Measurements from ENCODE around the gene ALDH4A1. TPM values are rescaled to one million over a fixed set of nuclear protein-coding genes. Genes with fewer than 3 reads are reported as not detected.

ALDH4A1 gene
- total and polyA plus RNA-seq, 2 experiments from 2014 or later = 11.3 to 33.8 TPM

- Histone ChIP-seq H3F3A (replicated peaks; ENCODE audit: low read depth) (0 out of 2 replicates have a peak, but pooled peaks cover under 1% of the 10 kb centered on the region), H3K9me2 (ENCODE audit: insufficient read depth) (no peaks in the 10 kb centered on the region), H3K4me1 (ENCODE audit: insufficient read depth) (no peaks in the 10 kb centered on the region), H2AFZ (no peak overlapping the region), H3K4me2 (no peak overlapping the region), H3K79me2 (replicated peaks; ENCODE audit: insufficient read depth) (no peaks in the 10 kb centered on the region), H3K27ac (ENCODE audit: low read depth) (no peak overlapping the region), H3K36me3 (ENCODE audit: insufficient read depth) (no peaks in the 10 kb centered on the region), H3K4me3 (no peak overlapping the region), H3K27me3 (ENCODE audit: insufficient read depth) (no peaks in the 10 kb centered on the region), H4K20me1 (replicated peaks; ENCODE audit: insufficient read depth) (no peaks in the 10 kb centered on the region)
- DNase-seq (ENCODE audit: low spot score) = no peak
- Mint-ChIP-seq H3K27ac (no peak overlapping the region), H3K27me3 (ENCODE audit: insufficient read depth, low read depth, poor library complexity) (peaks cover 1% of the 10 kb centered on the region), H3K9me3 (no peaks in the 10 kb centered on the region), H3K36me3 (ENCODE audit: low read depth) (no peaks in the 10 kb centered on the region), H3K4me3 (no peak overlapping the region), H3K4me1 (peaks cover 12% of the 10 kb centered on the region)
- ATAC-seq = no peak
- no peak for TF ChIP-seq REST (IDR thresholded peaks at IDR 0.05; ENCODE audit: unreplicated experiment)
Observed at GRCh38 chr1:18912550-18912949, 10.2 kb upstream of the ALDH4A1 start.

DNA sequence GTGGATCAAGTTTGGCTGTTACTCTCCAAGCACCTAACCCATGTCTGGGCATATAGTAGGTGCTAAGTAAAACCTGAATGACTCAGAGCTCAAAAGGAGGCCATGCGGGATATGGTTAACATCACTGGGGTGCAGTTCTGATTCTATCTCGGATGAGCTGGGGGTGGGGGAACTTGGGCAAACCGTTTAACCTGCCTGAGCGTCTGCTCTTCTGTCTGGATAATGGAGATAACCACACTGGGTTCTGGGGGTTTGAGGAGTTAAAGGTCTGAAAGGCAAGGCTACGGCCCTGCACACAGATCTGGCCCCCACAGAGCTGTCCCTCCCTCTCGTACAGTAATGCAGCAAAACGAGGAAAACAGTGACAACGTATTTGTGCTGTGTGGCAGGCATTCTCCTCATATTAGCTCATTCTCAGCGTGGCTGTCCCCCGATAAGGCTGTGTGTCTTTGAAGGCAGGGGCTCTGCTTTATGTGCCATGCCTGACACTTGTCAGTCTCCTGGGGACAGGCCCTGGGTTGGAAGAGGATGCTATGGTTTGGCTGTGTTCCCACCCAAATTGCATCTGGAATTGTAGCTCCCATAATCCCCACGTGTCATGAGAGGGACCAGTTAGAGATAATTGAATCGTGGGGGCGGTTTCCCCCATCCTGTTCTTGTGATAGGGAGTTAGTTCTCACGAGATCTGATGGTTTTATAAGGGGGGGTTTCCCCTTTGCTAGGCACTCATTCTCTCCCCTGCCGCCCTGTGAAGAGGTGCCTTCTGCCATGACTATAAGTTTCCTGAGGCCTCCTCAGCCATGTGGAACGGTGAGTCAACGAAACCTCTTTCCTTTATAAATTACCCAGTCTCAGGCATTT lies 6.8 kb upstream of the ALDH4A1 start:
- DNase-seq (ENCODE audit: low spot score) (no peak), ATAC-seq (no peak)
- H3K27me3 ChIP-seq (ENCODE audit: insufficient read depth) = no peaks in the 10 kb centered on the region
- H3K4me1 ChIP-seq (ENCODE audit: insufficient read depth) = peaks cover 3% of the 10 kb centered on the region; the same call in 1 of the 2 replicates
- H3K9me3 Mint-ChIP-seq = no peaks in the 10 kb centered on the region
- H3K27ac Mint-ChIP-seq = no peak overlapping the region
- H3K4me3 Mint-ChIP-seq = no peak overlapping the region
- peaks cover 17% of the 10 kb centered on the region for H3K4me1 Mint-ChIP-seq
- H2AFZ ChIP-seq = no peak overlapping the region
- H3K79me2 ChIP-seq (replicated peaks; ENCODE audit: insufficient read depth) = no peaks in the 10 kb centered on the region
- no peaks in the 10 kb centered on the region for H3K9me2 ChIP-seq (ENCODE audit: insufficient read depth)
- H3K27ac ChIP-seq (ENCODE audit: low read depth) = no peak overlapping the region
- no peak for TF ChIP-seq ZNF331 (CRISPR knock-in tag; IDR thresholded peaks at IDR 0.05; ENCODE audit: low read depth)
- TF ChIP-seq, protein P1, sequence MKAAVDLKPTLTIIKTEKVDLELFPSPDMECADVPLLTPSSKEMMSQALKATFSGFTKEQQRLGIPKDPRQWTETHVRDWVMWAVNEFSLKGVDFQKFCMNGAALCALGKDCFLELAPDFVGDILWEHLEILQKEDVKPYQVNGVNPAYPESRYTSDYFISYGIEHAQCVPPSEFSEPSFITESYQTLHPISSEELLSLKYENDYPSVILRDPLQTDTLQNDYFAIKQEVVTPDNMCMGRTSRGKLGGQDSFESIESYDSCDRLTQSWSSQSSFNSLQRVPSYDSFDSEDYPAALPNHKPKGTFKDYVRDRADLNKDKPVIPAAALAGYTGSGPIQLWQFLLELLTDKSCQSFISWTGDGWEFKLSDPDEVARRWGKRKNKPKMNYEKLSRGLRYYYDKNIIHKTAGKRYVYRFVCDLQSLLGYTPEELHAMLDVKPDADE (IDR thresholded peaks at IDR 0.05) = no peak
- no peak for TF ChIP-seq NANOG (IDR thresholded peaks at IDR 0.05; ENCODE audit: borderline replicate concordance)
- TF ChIP-seq, protein P2, sequence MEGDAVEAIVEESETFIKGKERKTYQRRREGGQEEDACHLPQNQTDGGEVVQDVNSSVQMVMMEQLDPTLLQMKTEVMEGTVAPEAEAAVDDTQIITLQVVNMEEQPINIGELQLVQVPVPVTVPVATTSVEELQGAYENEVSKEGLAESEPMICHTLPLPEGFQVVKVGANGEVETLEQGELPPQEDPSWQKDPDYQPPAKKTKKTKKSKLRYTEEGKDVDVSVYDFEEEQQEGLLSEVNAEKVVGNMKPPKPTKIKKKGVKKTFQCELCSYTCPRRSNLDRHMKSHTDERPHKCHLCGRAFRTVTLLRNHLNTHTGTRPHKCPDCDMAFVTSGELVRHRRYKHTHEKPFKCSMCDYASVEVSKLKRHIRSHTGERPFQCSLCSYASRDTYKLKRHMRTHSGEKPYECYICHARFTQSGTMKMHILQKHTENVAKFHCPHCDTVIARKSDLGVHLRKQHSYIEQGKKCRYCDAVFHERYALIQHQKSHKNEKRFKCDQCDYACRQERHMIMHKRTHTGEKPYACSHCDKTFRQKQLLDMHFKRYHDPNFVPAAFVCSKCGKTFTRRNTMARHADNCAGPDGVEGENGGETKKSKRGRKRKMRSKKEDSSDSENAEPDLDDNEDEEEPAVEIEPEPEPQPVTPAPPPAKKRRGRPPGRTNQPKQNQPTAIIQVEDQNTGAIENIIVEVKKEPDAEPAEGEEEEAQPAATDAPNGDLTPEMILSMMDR (conservative IDR thresholded peaks at IDR 0.05; ENCODE audit: low read depth in 2 of 2) = no peak
- no peak for TF ChIP-seq CREB1 (CRISPR knock-in tag; IDR thresholded peaks at IDR 0.05; ENCODE audit: low read depth)
- H3K27me3 Mint-ChIP-seq (ENCODE audit: insufficient read depth, low read depth, poor library complexity) = peaks cover 7% of the 10 kb centered on the region
- no peaks in the 10 kb centered on the region for H3K36me3 ChIP-seq (ENCODE audit: insufficient read depth)
- H3K36me3 Mint-ChIP-seq (ENCODE audit: low read depth) = no peaks in the 10 kb centered on the region
- no peak overlapping the region for H3K4me3 ChIP-seq
- 0 out of 2 replicates have a peak, but pooled peaks cover 5% of the 10 kb centered on the region for H3F3A ChIP-seq (replicated peaks; ENCODE audit: low read depth)
- no peak overlapping the region for H3K4me2 ChIP-seq
- no peaks in the 10 kb centered on the region for H4K20me1 ChIP-seq (replicated peaks; ENCODE audit: insufficient read depth)
